HUES64 (cell line): ENCODE results near the gene KLHL29.

Source experiments
- H3K27ac ChIP-seq: 2 replicates; pipeline ENCODE4 v1.7.0; 2013; ENCODE audit warnings: low read depth, low read length, inconsistent platforms
- H3K27me3 ChIP-seq: 2 replicates; pipeline ENCODE4 v1.6.1; 2013; ENCODE audit warnings: mild to moderate bottlenecking, low read length; ENCODE audit not compliant: insufficient read depth
- H3K36me3 ChIP-seq: 2 replicates; pipeline ENCODE4 v1.6.1; 2013; ENCODE audit warnings: mild to moderate bottlenecking, low read length; ENCODE audit not compliant: insufficient read depth
- H3K4me1 ChIP-seq: 2 replicates; pipeline ENCODE4 v1.6.1; 2013; ENCODE audit warnings: mild to moderate bottlenecking, low read length, moderate library complexity; ENCODE audit not compliant: insufficient read depth
- H3K4me3 ChIP-seq: 2 replicates; pipeline ENCODE4 v1.5.1; 2013; ENCODE audit warnings: mild to moderate bottlenecking, low read length, moderate library complexity
- H3K9ac ChIP-seq: 2 replicates; pipeline ENCODE4 v1.6.1; 2013; ENCODE audit warnings: mild to moderate bottlenecking, low read depth, low read length
- H3K9me3 ChIP-seq: 2 replicates; pipeline ENCODE4 v1.6.1; 2013; ENCODE audit warnings: low read depth, low read length; ENCODE audit not compliant: insufficient read depth
- WGBS: fragments of 150-250, 120-280 bp; methylation state at CpG from one replicate; pipeline ENCODE4 v1.1.7; 2013; ENCODE audit warnings: missing lambda C conversion rate; 5-methylcytosine and 5-hydroxymethylcytosine counted together

KLHL29 gene

GRCh38 chr2:23561088-23561487 is 176.1 kb downstream of the KLHL29 start:
- H3K36me3 ChIP-seq: no peaks in the 10 kb centered on the region
- WGBS: 97% methylated on average over 7 of the region's 7 CpGs
- H3K4me3 ChIP-seq: no peak overlapping the region
- H3K9me3 ChIP-seq: no peaks in the 10 kb centered on the region
- no peaks in the 10 kb centered on the region for H3K27me3 ChIP-seq
- no peak overlapping the region for H3K27ac ChIP-seq
- no peak overlapping the region for H3K9ac ChIP-seq
- H3K4me1 ChIP-seq: peaks cover 8% of the 10 kb centered on the region; the same call in 1 of the 2 replicates

- Histone ChIP-seq H3K9me3 (no peaks in the 10 kb centered on the region), H3K27me3 (no peaks in the 10 kb centered on the region), H3K36me3 (no peaks in the 10 kb centered on the region), H3K4me3 (no peak overlapping the region), H3K4me1 (peaks cover 12% of the 10 kb centered on the region), H3K9ac (no peak overlapping the region), H3K27ac (no peak overlapping the region)
- WGBS: 83% methylated on average over 7 of the region's 9 CpGs
Observed at GRCh38 chr2:23561544-23561943, 176.6 kb downstream of the KLHL29 start.

GRCh38 chr2:23562143-23562542 is 177.2 kb downstream of the KLHL29 start:
- no peak overlapping the region for H3K27ac ChIP-seq
- no peak overlapping the region for H3K9ac ChIP-seq
- H3K4me1 ChIP-seq: peaks cover 13% of the 10 kb centered on the region
- H3K4me3 ChIP-seq: no peak overlapping the region
- WGBS: 96% methylated on average over 30 of the region's 30 CpGs
- H3K27me3 ChIP-seq: no peaks in the 10 kb centered on the region
- no peaks in the 10 kb centered on the region for H3K36me3 ChIP-seq
- H3K9me3 ChIP-seq: no peaks in the 10 kb centered on the region

GRCh38 chr2:23563151-23563550 is 178.2 kb downstream of the KLHL29 start:
- Histone ChIP-seq H3K9me3 (no peaks in the 10 kb centered on the region), H3K27me3 (no peaks in the 10 kb centered on the region), H3K4me3 (no peak overlapping the region), H3K27ac (no peak overlapping the region), H3K36me3 (no peaks in the 10 kb centered on the region), H3K9ac (no peak overlapping the region), H3K4me1 (peaks cover 13% of the 10 kb centered on the region)
- WGBS: 86% methylated on average over 10 of the region's 10 CpGs

GRCh38 chr2:23563673-23564614 is 179.0 kb downstream of the KLHL29 start:
- Histone ChIP-seq H3K27me3 (no peaks in the 10 kb centered on the region), H3K4me3 (no peak overlapping the region), H3K9me3 (no peaks in the 10 kb centered on the region), H3K4me1 (peaks cover 13% of the 10 kb centered on the region), H3K27ac (no peak overlapping the region), H3K36me3 (no peaks in the 10 kb centered on the region), H3K9ac (peak overlapping the region; percentile 7; the same call in 1 of the 2 replicates)
- WGBS: 88% methylated on average over 21 of the region's 22 CpGs

- 96% methylated on average over 8 of the region's 8 CpGs for WGBS
- Histone ChIP-seq H3K9me3 (no peaks in the 10 kb centered on the region), H3K27ac (no peak overlapping the region), H3K4me3 (no peak overlapping the region), H3K4me1 (peaks cover 13% of the 10 kb centered on the region), H3K27me3 (no peaks in the 10 kb centered on the region), H3K36me3 (no peaks in the 10 kb centered on the region), H3K9ac (no peak overlapping the region)
Observed at GRCh38 chr2:23564615-23564960, 179.6 kb downstream of the KLHL29 start.

- 97% methylated on average over 9 of the region's 9 CpGs for WGBS
- H3K4me1 ChIP-seq: peaks cover 13% of the 10 kb centered on the region
- no peak overlapping the region for H3K4me3 ChIP-seq
Observed at GRCh38 chr2:23565374-23565773, 180.4 kb downstream of the KLHL29 start.

GRCh38 chr2:23565814-23566213 is 180.8 kb downstream of the KLHL29 start:
- H3K36me3 ChIP-seq: no peaks in the 10 kb centered on the region
- H3K4me3 ChIP-seq: no peak overlapping the region
- H3K9me3 ChIP-seq: no peaks in the 10 kb centered on the region
- H3K27me3 ChIP-seq: no peaks in the 10 kb centered on the region
- H3K27ac ChIP-seq: no peak overlapping the region
- H3K9ac ChIP-seq: no peak overlapping the region
- H3K4me1 ChIP-seq: peaks cover 13% of the 10 kb centered on the region
- 93% methylated on average over 6 of the region's 6 CpGs for WGBS

More at GRCh38 chr2:23565374-23565773, 180.4 kb downstream of the KLHL29 start:
- H3K36me3 ChIP-seq: no peaks in the 10 kb centered on the region
- no peak overlapping the region for H3K9ac ChIP-seq
- H3K27ac ChIP-seq: no peak overlapping the region
- no peaks in the 10 kb centered on the region for H3K27me3 ChIP-seq
- no peaks in the 10 kb centered on the region for H3K9me3 ChIP-seq

- H3K9ac ChIP-seq: no peak overlapping the region
Observed at GRCh38 chr2:23566241-23567142, 181.5 kb downstream of the KLHL29 start.

GRCh38 chr2:23567161-23567756 is 182.3 kb downstream of the KLHL29 start:
- Histone ChIP-seq H3K27ac (no peak overlapping the region), H3K4me1 (peaks cover 13% of the 10 kb centered on the region), H3K9ac (no peak overlapping the region), H3K9me3 (no peaks in the 10 kb centered on the region), H3K36me3 (no peaks in the 10 kb centered on the region), H3K27me3 (no peaks in the 10 kb centered on the region), H3K4me3 (no peak overlapping the region)
- 90% methylated on average over 15 of the region's 15 CpGs for WGBS

More at GRCh38 chr2:23566241-23567142, 181.5 kb downstream of the KLHL29 start:
- H3K4me3 ChIP-seq: no peak overlapping the region
- no peaks in the 10 kb centered on the region for H3K36me3 ChIP-seq
- H3K4me1 ChIP-seq: peaks cover 13% of the 10 kb centered on the region
- WGBS: 86% methylated on average over 5 of the region's 6 CpGs
- H3K27ac ChIP-seq: no peak overlapping the region
- H3K27me3 ChIP-seq: no peaks in the 10 kb centered on the region
- no peaks in the 10 kb centered on the region for H3K9me3 ChIP-seq

- WGBS: 93% methylated on average over 2 of the region's 2 CpGs
- Histone ChIP-seq H3K4me1 (peaks cover 13% of the 10 kb centered on the region), H3K9ac (no peak overlapping the region), H3K27me3 (no peaks in the 10 kb centered on the region), H3K27ac (no peak overlapping the region), H3K9me3 (no peaks in the 10 kb centered on the region), H3K36me3 (no peaks in the 10 kb centered on the region), H3K4me3 (no peak overlapping the region)
Observed at GRCh38 chr2:23568211-23568610, 183.2 kb downstream of the KLHL29 start.
